Activated CD8-positive, alpha-beta T cell treated with anti-CD3 and anti-CD28 coated beads, Interleukin-2, amount 10 ng/mL, durations not matched to agents 7 days and 5 days (primary cell): ENCODE data around the gene RSU1. TPM values are rescaled to one million over a fixed set of nuclear protein-coding genes. Genes with fewer than 3 reads are reported as not detected.

ENCODE experiments used
- ATAC-seq: fragments of 150-1000 bp; cut with Tn5 transposase; one replicate; pipeline ENCODE4 v1.10.0; 2021; ENCODE audit warnings: moderate library complexity
- CTCF ChIA-PET: fragments of 350-600 bp; sonication (Branson Sonifier 250); formaldehyde crosslinking; loops from one replicate; lab custom pipeline; 2021; ENCODE audit warnings: antibody characterized with exemption; lab: Charles Lee
- POLR2A ChIA-PET: fragments of 350-600 bp; sonication (Branson Sonifier 250); formaldehyde crosslinking; loops from one replicate; lab custom pipeline; 2021; ENCODE audit warnings: antibody characterized with exemption; lab: Charles Lee
- DNase-seq: peaks from one replicate; pipeline ENCODE4 v3.0.0-alpha.2; 2020
- H3K27ac Mint-ChIP-seq: one replicate; pipeline ENCODE4 v1.8.0; 2021; ENCODE audit warnings: mild to moderate bottlenecking, mixed read lengths
- H3K27me3 Mint-ChIP-seq: one replicate; pipeline ENCODE4 v1.8.0; 2021; ENCODE audit warnings: low read depth, mixed read lengths
- H3K36me3 Mint-ChIP-seq: one replicate; pipeline ENCODE4 v1.8.0; 2021; ENCODE audit warnings: low read depth, mixed read lengths
- H3K4me1 Mint-ChIP-seq: one replicate; pipeline ENCODE4 v1.8.0; 2021; ENCODE audit warnings: low read depth, mixed read lengths
- H3K4me3 Mint-ChIP-seq: one replicate; pipeline ENCODE4 v1.8.0; 2021; ENCODE audit warnings: mild to moderate bottlenecking, mixed read lengths
- H3K9me3 Mint-ChIP-seq: one replicate; pipeline ENCODE4 v1.8.0; 2022; ENCODE audit warnings: mixed read lengths; ENCODE audit not compliant: insufficient read depth
- total RNA-seq, 2 experiments: library from RNA; stranded (reverse); gene quantifications; one replicate each; pipeline ENCODE4 v1.2.3, GENCODE V29; 2021

RSU1 gene
- total RNA-seq, 2 experiments from 2014 or later = 71.9 to 74.1 TPM

- Mint-ChIP-seq H3K36me3 (peaks cover 60% of the 10 kb centered on the region), H3K9me3 (peaks cover 17% of the 10 kb centered on the region), H3K27me3 (no peaks in the 10 kb centered on the region), H3K4me3 (no peak overlapping the region), H3K27ac (no peak overlapping the region), H3K4me1 (peaks cover 27% of the 10 kb centered on the region)
- CTCF ChIA-PET = interaction anchor here (1.3 kb wide), 1 partner anchor 45 kb away, joined by 3 read pairs; no protein-coding TSS in a partner anchor
- POLR2A ChIA-PET = no interaction called here
- no peak for DNase-seq
- no peak for ATAC-seq
Observed at GRCh38 chr10:16732376-16732775, 84.8 kb downstream of the RSU1 start.

- H3K27ac Mint-ChIP-seq = no peak overlapping the region
- ChIA-PET POLR2A (no interaction called here), CTCF (no interaction called here)
- H3K27me3 Mint-ChIP-seq = no peaks in the 10 kb centered on the region
- DNase-seq (no peak), ATAC-seq (no peak)
- peaks cover 36% of the 10 kb centered on the region for H3K4me1 Mint-ChIP-seq
- H3K36me3 Mint-ChIP-seq = peaks cover 45% of the 10 kb centered on the region
- no peak overlapping the region for H3K4me3 Mint-ChIP-seq
- H3K9me3 Mint-ChIP-seq = peaks cover 8% of the 10 kb centered on the region
Observed at GRCh38 chr10:16728266-16728665, 89.0 kb downstream of the RSU1 start.

- POLR2A ChIA-PET = no interaction called here
- H3K4me1 Mint-ChIP-seq = peaks cover 36% of the 10 kb centered on the region
- H3K36me3 Mint-ChIP-seq = peaks cover 45% of the 10 kb centered on the region
- no peak for ATAC-seq
- H3K9me3 Mint-ChIP-seq = peaks cover 8% of the 10 kb centered on the region
- DNase-seq = no peak
- H3K27ac Mint-ChIP-seq = no peak overlapping the region
- H3K27me3 Mint-ChIP-seq = no peaks in the 10 kb centered on the region
- CTCF ChIA-PET = no interaction called here
- H3K4me3 Mint-ChIP-seq = no peak overlapping the region
Observed at GRCh38 chr10:16727666-16728065, 89.6 kb downstream of the RSU1 start.

- Mint-ChIP-seq H3K36me3 (peaks cover 42% of the 10 kb centered on the region), H3K4me3 (no peak overlapping the region), H3K27me3 (no peaks in the 10 kb centered on the region), H3K4me1 (peaks cover 26% of the 10 kb centered on the region), H3K9me3 (no peaks in the 10 kb centered on the region), H3K27ac (no peak overlapping the region)
- ATAC-seq = no peak
- POLR2A ChIA-PET = no interaction called here
- DNase-seq = no peak
- CTCF ChIA-PET = no interaction called here
Observed at GRCh38 chr10:16724509-16724908, 92.7 kb downstream of the RSU1 start.

- DNase-seq (no peak), ATAC-seq (no peak)
- Mint-ChIP-seq H3K4me3 (no peak overlapping the region), H3K9me3 (no peaks in the 10 kb centered on the region), H3K36me3 (peaks cover 21% of the 10 kb centered on the region), H3K27ac (no peak overlapping the region), H3K4me1 (no peaks in the 10 kb centered on the region), H3K27me3 (no peaks in the 10 kb centered on the region)
- ChIA-PET CTCF (no interaction called here), POLR2A (no interaction called here)
Observed at GRCh38 chr10:16720812-16721211, 96.4 kb downstream of the RSU1 start.

GRCh38 chr10:16717622-16718395, 99.4 kb downstream of the RSU1 start:
- H3K9me3 Mint-ChIP-seq = peaks cover 23% of the 10 kb centered on the region
- H3K27ac Mint-ChIP-seq = no peak overlapping the region
- no peaks in the 10 kb centered on the region for H3K27me3 Mint-ChIP-seq
- peaks cover 48% of the 10 kb centered on the region for H3K36me3 Mint-ChIP-seq
- DNase-seq (no peak), ATAC-seq (no peak)
- POLR2A ChIA-PET = no interaction called here
- H3K4me3 Mint-ChIP-seq = no peak overlapping the region
- no peaks in the 10 kb centered on the region for H3K4me1 Mint-ChIP-seq
- CTCF ChIA-PET = no interaction called here

GRCh38 chr10:16716051-16716450, 101.2 kb downstream of the RSU1 start:
- H3K36me3 Mint-ChIP-seq = peaks cover 39% of the 10 kb centered on the region
- H3K27ac Mint-ChIP-seq = no peak overlapping the region
- POLR2A ChIA-PET = no interaction called here
- H3K4me3 Mint-ChIP-seq = no peak overlapping the region
- H3K4me1 Mint-ChIP-seq = no peaks in the 10 kb centered on the region
- peaks cover 33% of the 10 kb centered on the region for H3K9me3 Mint-ChIP-seq
- ATAC-seq (no peak), DNase-seq (no peak)
- CTCF ChIA-PET = no interaction called here
- H3K27me3 Mint-ChIP-seq = no peaks in the 10 kb centered on the region

- H3K27me3 Mint-ChIP-seq = no peaks in the 10 kb centered on the region
- no peak overlapping the region for H3K4me3 Mint-ChIP-seq
- DNase-seq (no peak), ATAC-seq (no peak)
- CTCF ChIA-PET = no interaction called here
- H3K36me3 Mint-ChIP-seq = peaks cover 27% of the 10 kb centered on the region
- H3K4me1 Mint-ChIP-seq = no peaks in the 10 kb centered on the region
- peaks cover 33% of the 10 kb centered on the region for H3K9me3 Mint-ChIP-seq
- H3K27ac Mint-ChIP-seq = no peak overlapping the region
- POLR2A ChIA-PET = no interaction called here
Observed at GRCh38 chr10:16713290-16713689, 103.9 kb downstream of the RSU1 start.

- H3K4me3 Mint-ChIP-seq = no peak overlapping the region
- ATAC-seq = no peak
- ChIA-PET POLR2A (no interaction called here), CTCF (no interaction called here)
- peaks cover 27% of the 10 kb centered on the region for H3K36me3 Mint-ChIP-seq
- H3K27ac Mint-ChIP-seq = no peak overlapping the region
- H3K9me3 Mint-ChIP-seq = peaks cover 33% of the 10 kb centered on the region
- H3K4me1 Mint-ChIP-seq = no peaks in the 10 kb centered on the region
- no peak for DNase-seq
- H3K27me3 Mint-ChIP-seq = no peaks in the 10 kb centered on the region
Observed at GRCh38 chr10:16712883-16713282, 104.3 kb downstream of the RSU1 start.

GRCh38 chr10:16700331-16700730, 116.9 kb downstream of the RSU1 start:
- ChIA-PET CTCF (no interaction called here), POLR2A (no interaction called here)
- H3K9me3 Mint-ChIP-seq = no peaks in the 10 kb centered on the region
- no peaks in the 10 kb centered on the region for H3K4me1 Mint-ChIP-seq
- no peak for ATAC-seq
- no peak overlapping the region for H3K4me3 Mint-ChIP-seq
- no peak overlapping the region for H3K27ac Mint-ChIP-seq
- no peaks in the 10 kb centered on the region for H3K27me3 Mint-ChIP-seq
- H3K36me3 Mint-ChIP-seq = no peaks in the 10 kb centered on the region
- no peak for DNase-seq

- H3K4me3 Mint-ChIP-seq = no peak overlapping the region
- ATAC-seq (no peak), DNase-seq (no peak)
- no peaks in the 10 kb centered on the region for H3K27me3 Mint-ChIP-seq
- ChIA-PET POLR2A (no interaction called here), CTCF (no interaction called here)
- no peaks in the 10 kb centered on the region for H3K9me3 Mint-ChIP-seq
- H3K4me1 Mint-ChIP-seq = no peaks in the 10 kb centered on the region
- H3K27ac Mint-ChIP-seq = no peak overlapping the region
- no peaks in the 10 kb centered on the region for H3K36me3 Mint-ChIP-seq
Observed at GRCh38 chr10:16699435-16700057, 117.7 kb downstream of the RSU1 start.

GRCh38 chr10:16698461-16698860, 118.8 kb downstream of the RSU1 start:
- no peaks in the 10 kb centered on the region for H3K4me1 Mint-ChIP-seq
- ChIA-PET POLR2A (no interaction called here), CTCF (no interaction called here)
- H3K27ac Mint-ChIP-seq = no peak overlapping the region
- ATAC-seq (no peak), DNase-seq (no peak)
- H3K36me3 Mint-ChIP-seq = peaks cover 4% of the 10 kb centered on the region
- H3K4me3 Mint-ChIP-seq = no peak overlapping the region
- H3K9me3 Mint-ChIP-seq = no peaks in the 10 kb centered on the region
- no peaks in the 10 kb centered on the region for H3K27me3 Mint-ChIP-seq
